SJSA1 (cell line): Measurements from ENCODE around the gene TRMT1. TPM values are rescaled to one million over a fixed set of nuclear protein-coding genes. Genes with fewer than 3 reads are reported as not detected.

Source experiments
- DNase-seq, 2 experiments: peaks; one replicate each; pipeline ENCODE4 v3.0.0-alpha.2; 2015 to 2020; ENCODE audit warnings: low spot score in 2 of 2, low read depth in 1 of 2
- H3K27ac ChIP-seq: fragments of 250-450 bp; sonication (Bioruptor Pico); 2 replicates; pipeline ENCODE4 v1.5.1; 2020; ENCODE audit warnings: mild to moderate bottlenecking, moderate library complexity
- H3K27me3 ChIP-seq: fragments of 250-450 bp; sonication (Bioruptor Pico); replicated peaks from 2 replicates; pipeline ENCODE4 v1.5.1; 2020; ENCODE audit warnings: mild to moderate bottlenecking, moderate library complexity
- H3K36me3 ChIP-seq: fragments of 250-450 bp; sonication (Bioruptor Pico); 2 replicates; pipeline ENCODE4 v1.5.1; 2020; ENCODE audit warnings: mild to moderate bottlenecking
- H3K4me1 ChIP-seq: fragments of 250-450 bp; sonication (Bioruptor Pico); replicated peaks from 2 replicates; pipeline ENCODE4 v1.6.1; 2021; ENCODE audit warnings: mild to moderate bottlenecking
- H3K4me3 ChIP-seq: fragments of 250-450 bp; sonication (Bioruptor Pico); 2 replicates; pipeline ENCODE4 v1.5.1; 2020; ENCODE audit warnings: mild to moderate bottlenecking
- H3K9me3 ChIP-seq: fragments of 250-450 bp; sonication (Bioruptor Pico); replicated peaks from 2 replicates; pipeline ENCODE4 v1.5.1; 2020; ENCODE audit warnings: mild to moderate bottlenecking
- total RNA-seq: library from RNA; depleted of rRNA; stranded (reverse); fragments of >200 nt; shearing (Covaris generic); gene quantifications from 2 replicates; pipeline ENCODE4 v1.2.3, GENCODE V29; 2014

The TRMT1 gene
- total RNA-seq, 1 experiment from 2014 or later = 29.6 TPM

DNA sequence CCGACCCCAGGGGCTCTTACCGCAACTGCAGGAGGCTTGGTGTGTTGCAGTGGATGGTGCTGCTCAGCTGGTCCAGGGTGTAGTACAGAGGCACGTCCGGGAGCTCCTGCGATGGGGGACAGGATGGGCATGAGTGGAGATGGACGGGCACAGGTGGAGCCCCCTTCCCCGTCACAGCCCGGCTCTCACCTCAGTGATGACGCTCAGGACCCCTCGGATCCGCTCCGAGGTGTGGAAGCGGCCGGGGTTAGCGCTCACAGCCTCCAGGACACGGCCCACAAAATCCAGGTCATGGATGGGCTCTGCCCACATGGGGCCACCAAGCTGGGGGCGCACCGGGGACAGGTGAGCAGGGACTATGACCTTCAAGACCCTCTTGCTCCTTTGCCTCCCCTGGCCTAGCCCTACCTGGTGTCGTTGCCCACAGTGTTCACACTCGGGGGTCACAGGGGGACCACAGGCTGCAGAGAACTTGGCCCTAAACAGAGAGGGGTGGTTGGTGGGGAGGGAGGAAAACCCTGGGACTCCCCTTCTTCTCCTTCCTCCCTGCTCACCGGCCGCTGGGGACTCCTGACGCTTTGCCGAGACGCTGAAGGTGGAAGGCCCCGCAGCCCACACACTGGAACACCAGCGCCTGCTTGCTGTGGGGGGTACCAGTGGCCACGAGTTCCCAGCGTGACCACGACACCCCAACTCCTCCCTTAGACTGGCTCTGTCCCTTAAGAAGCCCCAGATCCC lies 7.0 kb downstream of the TRMT1 start:
- no peak overlapping the region for H3K27ac ChIP-seq
- no peaks in the 10 kb centered on the region for H3K9me3 ChIP-seq
- H3K27me3 ChIP-seq = no peaks in the 10 kb centered on the region
- no peaks in the 10 kb centered on the region for H3K4me1 ChIP-seq
- DNase-seq = no peak
- peaks cover 52% of the 10 kb centered on the region for H3K36me3 ChIP-seq
- no peak overlapping the region for H3K4me3 ChIP-seq

GRCh38 chr19:13104848-13105711 lies 11.5 kb downstream of the TRMT1 start:
- no peak overlapping the region for H3K4me3 ChIP-seq
- DNase-seq = no peak
- H3K27me3 ChIP-seq = no peaks in the 10 kb centered on the region
- H3K36me3 ChIP-seq = peaks cover 24% of the 10 kb centered on the region
- no peaks in the 10 kb centered on the region for H3K9me3 ChIP-seq
- H3K4me1 ChIP-seq = no peaks in the 10 kb centered on the region
- H3K27ac ChIP-seq = no peak overlapping the region

GRCh38 chr19:13104360-13104847 lies 12.1 kb downstream of the TRMT1 start:
- Histone ChIP-seq H3K9me3 (no peaks in the 10 kb centered on the region), H3K27ac (no peak overlapping the region), H3K4me3 (no peak overlapping the region), H3K36me3 (peaks cover 18% of the 10 kb centered on the region), H3K4me1 (no peaks in the 10 kb centered on the region), H3K27me3 (no peaks in the 10 kb centered on the region)
- DNase-seq = no peak

DNA sequence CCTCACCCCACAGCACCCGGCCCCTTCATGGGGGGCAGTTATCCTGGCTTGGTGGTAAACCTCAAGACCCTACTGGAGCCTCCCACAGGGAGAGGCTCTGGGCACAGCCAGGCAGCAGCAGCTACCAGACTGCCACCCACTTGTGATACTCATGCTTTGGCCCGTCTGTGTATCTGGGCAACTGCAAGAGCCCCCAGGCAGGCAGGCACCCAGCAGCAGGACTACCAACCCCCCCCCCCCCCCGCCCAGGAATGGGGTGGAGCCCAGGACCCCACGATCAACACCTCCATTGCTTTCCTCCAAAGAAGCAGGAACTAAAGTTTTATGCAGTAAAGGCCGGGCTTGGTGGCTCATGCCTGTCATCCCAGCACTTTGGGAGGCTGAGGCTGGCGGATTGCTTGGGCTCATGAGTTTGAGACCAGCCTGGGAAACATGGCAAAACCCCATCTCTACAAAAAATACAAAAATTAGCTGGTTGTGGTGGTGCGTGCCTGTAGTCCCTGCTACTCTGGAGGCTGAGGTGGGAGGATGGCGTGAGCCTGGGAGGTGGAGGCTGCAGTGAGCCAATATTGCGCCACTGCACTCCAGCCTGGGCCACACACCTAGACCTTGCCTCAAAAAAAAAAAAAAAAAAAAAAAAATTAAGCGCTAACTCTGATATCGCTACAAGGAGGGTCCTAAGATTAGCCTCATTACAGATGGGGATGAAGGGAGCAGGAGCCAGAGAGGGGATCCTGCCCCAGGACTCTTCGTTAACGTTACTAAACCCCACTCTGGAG lies 12.8 kb downstream of the TRMT1 start:
- DNase-seq = no peak
- Histone ChIP-seq H3K4me1 (no peaks in the 10 kb centered on the region), H3K4me3 (no peak overlapping the region), H3K9me3 (no peaks in the 10 kb centered on the region), H3K27me3 (no peaks in the 10 kb centered on the region), H3K27ac (no peak overlapping the region), H3K36me3 (peaks cover 13% of the 10 kb centered on the region)

GRCh38 chr19:13102666-13103580 lies 13.6 kb downstream of the TRMT1 start, which contains the start of gene LYL1:
Gene LYL1, minus strand, starts transcription at chr19:13102858. Its CDS starts 1,687 bp downstream, at chr19:13101171.
- Histone ChIP-seq H3K27ac (no peak within 1 kb of the TSS), H3K4me3 (no peak within 1 kb of the TSS), H3K4me1 (no peaks in the 10 kb centered on the region), H3K27me3 (no peaks in the 10 kb centered on the region), H3K9me3 (no peaks in the 10 kb centered on the region), H3K36me3 (peaks cover 13% of the 10 kb centered on the region)
- no peak for DNase-seq

DNA sequence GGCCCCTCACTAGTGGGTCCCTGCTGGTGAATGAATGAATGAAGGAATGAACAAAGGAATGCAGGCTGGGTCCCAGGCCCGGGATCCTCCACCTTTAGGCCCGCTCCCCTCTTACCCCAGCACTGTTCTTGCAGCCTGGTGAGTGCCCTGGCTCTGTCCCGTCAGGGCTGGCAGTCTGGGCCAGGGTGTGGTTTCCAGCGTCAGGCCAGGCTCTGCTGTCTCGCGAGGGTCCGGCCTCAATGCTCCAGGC lies 14.2 kb downstream of the TRMT1 start:
- H3K27me3 ChIP-seq = no peaks in the 10 kb centered on the region
- H3K4me3 ChIP-seq = no peak overlapping the region
- H3K9me3 ChIP-seq = no peaks in the 10 kb centered on the region
- no peak for DNase-seq
- no peaks in the 10 kb centered on the region for H3K4me1 ChIP-seq
- no peak overlapping the region for H3K27ac ChIP-seq
- H3K36me3 ChIP-seq = peaks cover 9% of the 10 kb centered on the region

DNA sequence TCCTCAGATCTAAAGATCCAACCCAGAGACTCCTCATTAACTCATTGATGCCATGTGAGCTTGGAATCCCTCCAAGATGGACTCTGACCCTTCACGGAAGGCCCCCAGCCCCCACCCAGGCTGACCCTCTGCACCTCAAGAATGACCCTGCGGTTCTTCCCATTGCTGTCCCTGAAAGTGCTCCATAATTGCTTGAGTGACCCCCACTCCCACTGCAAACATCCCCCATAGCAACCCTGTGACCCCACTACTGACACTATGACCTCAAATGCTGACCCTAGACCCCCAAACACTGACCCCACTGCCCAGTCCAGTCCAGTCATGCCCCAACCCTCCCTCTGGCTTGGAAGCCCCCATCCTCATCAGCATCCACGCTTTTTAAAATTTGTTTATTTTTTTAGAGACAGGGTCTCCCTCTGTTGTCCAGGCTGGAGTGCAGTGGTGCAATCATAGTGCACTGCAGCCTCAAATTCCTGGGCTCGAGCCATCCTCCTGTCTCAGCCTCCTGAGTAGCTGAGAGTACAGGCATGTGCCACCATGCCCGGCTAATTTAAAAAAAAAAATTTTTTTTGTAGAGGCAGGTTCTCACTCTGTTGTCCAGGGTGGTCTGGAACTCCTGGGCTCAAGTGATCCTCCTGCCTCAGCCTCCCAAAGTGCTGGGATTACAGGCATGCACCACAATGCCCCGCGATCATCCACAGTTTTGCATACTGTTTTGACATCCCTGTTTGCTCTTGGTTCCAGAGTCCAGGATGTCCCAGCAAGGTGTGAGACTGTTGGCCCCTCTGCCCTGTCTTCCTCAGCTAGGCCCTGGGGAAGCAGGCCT lies 14.7 kb downstream of the TRMT1 start:
- Histone ChIP-seq H3K27ac (no peak overlapping the region), H3K36me3 (peaks cover 9% of the 10 kb centered on the region; the same call in 1 of the 2 replicates), H3K27me3 (no peaks in the 10 kb centered on the region), H3K4me1 (no peaks in the 10 kb centered on the region), H3K9me3 (no peaks in the 10 kb centered on the region), H3K4me3 (no peak overlapping the region)
- DNase-seq = no peak

DNA sequence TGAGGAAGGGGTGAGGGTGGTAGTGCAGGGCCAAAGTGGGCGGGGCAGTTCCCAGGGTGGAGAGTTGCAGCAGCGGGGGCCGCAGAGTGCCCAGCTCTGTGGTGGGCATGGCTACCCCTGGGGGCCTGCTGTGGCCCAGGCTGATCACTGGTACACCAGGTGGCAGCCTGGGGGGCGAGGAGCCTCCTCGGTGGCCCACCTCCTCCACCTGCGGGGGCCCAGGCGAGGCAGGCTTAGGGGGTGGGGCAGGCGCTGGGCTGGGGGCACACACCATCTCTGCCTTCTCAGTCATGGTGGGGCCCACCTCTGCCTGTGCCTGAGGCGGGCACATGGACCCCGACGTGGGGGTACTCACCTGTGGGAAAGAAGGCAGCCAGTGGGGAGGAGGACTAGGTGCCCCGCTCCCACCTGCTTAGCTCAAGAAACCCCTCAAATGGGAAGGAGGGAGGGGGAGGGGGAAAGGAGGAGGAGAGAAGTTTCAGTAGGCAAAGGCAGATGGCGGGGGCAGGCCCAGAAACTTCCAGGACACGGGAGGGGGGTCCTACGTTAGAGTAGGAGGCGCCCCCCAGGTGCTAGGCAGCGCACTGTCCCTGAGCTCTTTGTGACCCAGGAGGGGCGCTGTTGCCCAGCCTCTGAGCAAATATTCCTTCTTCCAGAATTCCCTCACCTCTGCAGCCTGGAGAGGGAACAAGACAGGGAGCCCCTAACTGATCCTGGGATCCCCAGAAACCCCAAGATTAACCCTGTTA lies 15.5 kb downstream of the TRMT1 start:
- Histone ChIP-seq H3K27ac (no peak overlapping the region), H3K9me3 (no peaks in the 10 kb centered on the region), H3K4me3 (no peak overlapping the region), H3K36me3 (peaks cover 9% of the 10 kb centered on the region; the same call in 1 of the 2 replicates), H3K4me1 (no peaks in the 10 kb centered on the region), H3K27me3 (no peaks in the 10 kb centered on the region)
- no peak for DNase-seq

- Histone ChIP-seq H3K4me1 (no peaks in the 10 kb centered on the region), H3K27me3 (no peaks in the 10 kb centered on the region), H3K4me3 (no peak overlapping the region), H3K9me3 (no peaks in the 10 kb centered on the region), H3K36me3 (peaks cover 9% of the 10 kb centered on the region; the same call in 1 of the 2 replicates), H3K27ac (no peak overlapping the region)
- no peak for DNase-seq
Observed at GRCh38 chr19:13100031-13100588, 16.4 kb downstream of the TRMT1 start.

- Histone ChIP-seq H3K36me3 (peaks cover 3% of the 10 kb centered on the region; the same call in 1 of the 2 replicates), H3K27me3 (no peaks in the 10 kb centered on the region), H3K9me3 (no peaks in the 10 kb centered on the region), H3K4me1 (no peaks in the 10 kb centered on the region), H3K4me3 (no peak overlapping the region), H3K27ac (no peak overlapping the region)
- no peak for DNase-seq
Observed at GRCh38 chr19:13099073-13099999, 17.2 kb downstream of the TRMT1 start.
